Tibial nerve (tissue), 4 donors: ENCODE measurements around the gene USP7.

Experiments used
- EP300 ChIP-seq, 2 donors: sonication (generic); formaldehyde crosslinking; IDR thresholded peaks; one replicate each; pipeline ENCODE4 v1.6.1; 2017; ENCODE audit warnings: antibody characterized with exemption in 2 of 2, mild to moderate bottlenecking in 1 of 2
- POLR2A ChIP-seq, 2 donors: fragments of 450-650 bp; IDR thresholded peaks; one replicate each; pipeline ENCODE4 v1.6.1; 2017; ENCODE audit warnings: antibody characterized with exemption in 2 of 2, mild to moderate bottlenecking in 2 of 2, moderate library complexity in 2 of 2
- TF ChIP-seq, protein P1 (sequence below), 5 experiments: fragments of 200-600 bp in 3 of 5; fragments of 450-650 bp in 2 of 5; sonication (generic) in 3 of 5; IDR thresholded peaks; one replicate each; pipeline ENCODE4 v1.5.1; 2016 to 2019; ENCODE audit warnings: antibody characterized with exemption in 5 of 5, mild to moderate bottlenecking in 3 of 5, moderate library complexity in 2 of 5

DNA sequence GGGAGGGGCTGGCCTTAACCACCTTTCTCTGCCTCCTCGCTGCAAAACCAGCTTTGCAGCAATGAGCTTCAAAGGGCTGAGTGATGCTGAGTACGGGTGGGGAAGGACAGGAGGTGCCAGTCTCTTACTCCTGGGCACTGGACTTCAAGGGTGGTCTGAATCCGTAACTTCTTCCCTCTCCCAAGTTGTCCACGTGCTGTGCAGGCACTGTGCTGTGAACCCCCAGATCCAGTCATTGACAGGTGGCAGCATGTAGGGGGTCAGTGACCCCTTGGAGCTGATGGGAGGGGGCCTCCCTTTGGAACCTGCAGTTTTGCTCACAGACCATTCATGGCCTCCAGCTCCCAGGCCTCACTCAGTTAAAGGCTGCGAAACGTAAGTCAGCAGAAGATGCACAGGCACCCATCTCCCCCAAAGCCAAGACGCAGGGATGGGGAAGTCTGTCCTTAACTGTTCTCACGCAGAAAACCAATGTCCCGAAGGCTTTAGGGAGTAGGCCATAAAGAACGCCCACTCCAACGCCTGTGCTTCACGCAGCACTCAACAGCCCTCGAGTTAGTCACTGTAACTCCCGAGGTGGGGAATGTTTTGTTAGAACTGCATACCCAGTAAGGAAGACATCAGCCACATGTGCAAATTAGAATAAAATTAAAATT is 73.7 kb downstream of the USP7 start:
- TF ChIP-seq, protein P1, sequence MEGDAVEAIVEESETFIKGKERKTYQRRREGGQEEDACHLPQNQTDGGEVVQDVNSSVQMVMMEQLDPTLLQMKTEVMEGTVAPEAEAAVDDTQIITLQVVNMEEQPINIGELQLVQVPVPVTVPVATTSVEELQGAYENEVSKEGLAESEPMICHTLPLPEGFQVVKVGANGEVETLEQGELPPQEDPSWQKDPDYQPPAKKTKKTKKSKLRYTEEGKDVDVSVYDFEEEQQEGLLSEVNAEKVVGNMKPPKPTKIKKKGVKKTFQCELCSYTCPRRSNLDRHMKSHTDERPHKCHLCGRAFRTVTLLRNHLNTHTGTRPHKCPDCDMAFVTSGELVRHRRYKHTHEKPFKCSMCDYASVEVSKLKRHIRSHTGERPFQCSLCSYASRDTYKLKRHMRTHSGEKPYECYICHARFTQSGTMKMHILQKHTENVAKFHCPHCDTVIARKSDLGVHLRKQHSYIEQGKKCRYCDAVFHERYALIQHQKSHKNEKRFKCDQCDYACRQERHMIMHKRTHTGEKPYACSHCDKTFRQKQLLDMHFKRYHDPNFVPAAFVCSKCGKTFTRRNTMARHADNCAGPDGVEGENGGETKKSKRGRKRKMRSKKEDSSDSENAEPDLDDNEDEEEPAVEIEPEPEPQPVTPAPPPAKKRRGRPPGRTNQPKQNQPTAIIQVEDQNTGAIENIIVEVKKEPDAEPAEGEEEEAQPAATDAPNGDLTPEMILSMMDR (IDR thresholded peaks at IDR 0.05), result no peak
- TF ChIP-seq POLR2A (IDR thresholded peaks at IDR 0.05) (no peak), EP300 (IDR thresholded peaks at IDR 0.05) (no peak)
